Naive thymus-derived CD4-positive, alpha-beta T cell (primary cell): Measurements from ENCODE around the gene CACUL1. TPM values are rescaled to one million over a fixed set of nuclear protein-coding genes. Genes with fewer than 3 reads are reported as not detected.

Source experiments
- ATAC-seq: fragments of 150-1000 bp; cut with Tn5 transposase; 2 replicates; pipeline ENCODE4 v1.10.0; 2021; ENCODE audit warnings: mild to moderate bottlenecking, moderate library complexity
- CTCF ChIA-PET: fragments of 350-600 bp; sonication (Branson Sonifier 250); formaldehyde crosslinking; loops from one replicate; lab custom pipeline; 2021; ENCODE audit warnings: antibody characterized with exemption; lab: Charles Lee
- POLR2A ChIA-PET: fragments of 350-600 bp; sonication (Branson Sonifier 250); formaldehyde crosslinking; loops from one replicate; lab custom pipeline; 2021; ENCODE audit warnings: antibody characterized with exemption, inconsistent platforms; lab: Charles Lee
- DNase-seq, 9 donors: peaks; one replicate each; pipeline versions ENCODE4 v3.0.0 to v3.0.0-alpha.2; 2020 to 2022; ENCODE audit warnings: mixed read lengths in 1 of 9
- H3K27ac ChIP-seq: one replicate; pipeline ENCODE4 v1.7.0; 2013; ENCODE audit warnings: mild to moderate bottlenecking, low read depth, low read length, moderate library complexity
- H3K27me3 ChIP-seq, 2 donors: one replicate each; pipeline ENCODE4 v1.7.0; 2013; ENCODE audit warnings: low read length in 2 of 2, mild to moderate bottlenecking in 2 of 2, moderate library complexity in 2 of 2; ENCODE audit not compliant: control insufficient read depth in 2 of 2, insufficient read depth in 2 of 2
- H3K36me3 ChIP-seq, 3 experiments: 1 replicate in 2 of 3; 2 replicates in 1 of 3; pipeline ENCODE4 v1.7.0; 2013; ENCODE audit warnings: low read length in 3 of 3, mild to moderate bottlenecking in 3 of 3, moderate library complexity in 1 of 3; ENCODE audit not compliant: insufficient read depth in 3 of 3, control insufficient read depth in 2 of 3
- H3K4me1 ChIP-seq, 2 donors: one replicate each; pipeline ENCODE4 v1.7.0; 2013; ENCODE audit warnings: low read length in 2 of 2, mild to moderate bottlenecking in 2 of 2, moderate library complexity in 1 of 2; ENCODE audit not compliant: control insufficient read depth in 2 of 2, insufficient read depth in 2 of 2
- H3K4me3 ChIP-seq: 2 replicates; pipeline ENCODE4 v1.7.0; 2013; ENCODE audit warnings: mild to moderate bottlenecking, low read length
- H3K9me3 ChIP-seq, 3 experiments: 1 replicate in 2 of 3; 2 replicates in 1 of 3; pipeline ENCODE4 v1.7.0; 2013; ENCODE audit warnings: low read length in 3 of 3; ENCODE audit not compliant: control insufficient read depth in 2 of 3
- H3K27ac Mint-ChIP-seq, 9 donors: one replicate each; pipeline ENCODE4 v1.8.0; 2020 to 2022; ENCODE audit warnings: mixed read lengths in 9 of 9, mild to moderate bottlenecking in 8 of 9, moderate library complexity in 5 of 9, inconsistent platforms in 2 of 9
- H3K27me3 Mint-ChIP-seq, 5 donors: one replicate each; pipeline ENCODE4 v1.8.0; 2021 to 2022; ENCODE audit warnings: mixed read lengths in 5 of 5, mild to moderate bottlenecking in 1 of 5
- H3K36me3 Mint-ChIP-seq, 5 donors: one replicate each; pipeline ENCODE4 v1.8.0; 2020 to 2022; ENCODE audit warnings: mixed read lengths in 5 of 5, mild to moderate bottlenecking in 3 of 5, inconsistent platforms in 1 of 5
- H3K4me1 Mint-ChIP-seq, 7 donors: one replicate each; pipeline ENCODE4 v1.8.0; 2020 to 2022; ENCODE audit warnings: mixed read lengths in 7 of 7, mild to moderate bottlenecking in 3 of 7, inconsistent platforms in 1 of 7
- H3K4me3 Mint-ChIP-seq, 10 donors: one replicate each; pipeline ENCODE4 v1.8.0; 2020 to 2022; ENCODE audit warnings: mild to moderate bottlenecking in 10 of 10, mixed read lengths in 10 of 10, moderate library complexity in 6 of 10, inconsistent platforms in 2 of 10
- H3K9me3 Mint-ChIP-seq, 11 donors: one replicate each; pipeline ENCODE4 v1.8.0; 2020 to 2022; ENCODE audit warnings: mixed read lengths in 11 of 11, mild to moderate bottlenecking in 4 of 11, inconsistent platforms in 1 of 11, moderate library complexity in 1 of 11
- intact Hi-C, 2 donors: fragments of 100-400 bp; cut with micrococcal nuclease; formaldehyde crosslinking; loops; one replicate each; pipeline ENCODE4 v1.15.1; 2023
- polyA plus RNA-seq, 2 donors: library from polyadenylated mRNA; unstranded; fragments of 300-500 nt; fragmentation: Illumina TruSeq; gene quantifications; one replicate each; pipeline ENCODE4 v1.2.3, GENCODE V29; 2021
- total RNA-seq, 6 experiments: library from RNA in 5 of 6; stranded (reverse) in 5 of 6; gene quantifications; 1 replicate in 5 of 6; 2 replicates in 1 of 6; pipeline ENCODE4 v1.2.3 and lab custom pipeline; 2021 to 2026

The CACUL1 gene
- total and polyA plus RNA-seq, 7 experiments from 2014 or later: 20.0 to 66.6 (median 32.4) TPM

- Mint-ChIP-seq H3K9me3 (peaks cover 3 to 27% (median 12%) of the 10 kb centered on the region in 11 donors), H3K4me1 (peaks cover 0 to 22% (median 11%) of the 10 kb centered on the region in 7 donors), H3K27me3 (peaks cover 0 to 23% (median 0%) of the 10 kb centered on the region in 5 donors), H3K27ac (no peak overlapping the region), H3K4me3 (no peak overlapping the region), H3K36me3 (peaks cover 0 to 16% (median 8%) of the 10 kb centered on the region in 5 donors)
- no peak overlapping the region for H3K4me3 ChIP-seq
- H3K27me3 ChIP-seq: no peaks in the 10 kb centered on the region
- no peaks in the 10 kb centered on the region for H3K36me3 ChIP-seq
- H3K4me1 ChIP-seq: no peaks in the 10 kb centered on the region
- no peak overlapping the region for H3K27ac ChIP-seq
- ChIA-PET POLR2A (no interaction called here), CTCF (no interaction called here)
- intact Hi-C loops: no loop called here
- H3K9me3 ChIP-seq: peaks cover 0 to 14% (median 0%) of the 10 kb centered on the region in 3 experiments
- DNase-seq (no peak), ATAC-seq (no peak)
Observed at GRCh38 chr10:118642228-118642627, 112.5 kb downstream of the CACUL1 start.

- Mint-ChIP-seq H3K9me3 (peaks cover 3 to 27% (median 12%) of the 10 kb centered on the region in 11 donors), H3K4me1 (peaks cover 0 to 15% (median 4%) of the 10 kb centered on the region in 7 donors), H3K27me3 (peaks cover 0 to 5% (median 0%) of the 10 kb centered on the region in 5 donors), H3K36me3 (peaks cover 0 to 16% (median 10%) of the 10 kb centered on the region in 5 donors), H3K4me3 (no peak overlapping the region), H3K27ac (no peak overlapping the region)
- H3K27ac ChIP-seq: no peak overlapping the region
- ChIA-PET POLR2A (interaction anchor here (1.3 kb wide), 1 partner anchor 72 kb away, joined by 3 read pairs; no protein-coding TSS in a partner anchor), CTCF (no interaction called here)
- intact Hi-C loops: no loop called here
- no peaks in the 10 kb centered on the region for H3K36me3 ChIP-seq
- H3K27me3 ChIP-seq: no peaks in the 10 kb centered on the region
- no peaks in the 10 kb centered on the region for H3K4me1 ChIP-seq
- H3K9me3 ChIP-seq: peaks cover 0 to 14% (median 0%) of the 10 kb centered on the region in 3 experiments
- DNase-seq: no peak
- no peak overlapping the region for H3K4me3 ChIP-seq
- no peak for ATAC-seq
Observed at GRCh38 chr10:118638680-118639079, 116.1 kb downstream of the CACUL1 start.

DNA sequence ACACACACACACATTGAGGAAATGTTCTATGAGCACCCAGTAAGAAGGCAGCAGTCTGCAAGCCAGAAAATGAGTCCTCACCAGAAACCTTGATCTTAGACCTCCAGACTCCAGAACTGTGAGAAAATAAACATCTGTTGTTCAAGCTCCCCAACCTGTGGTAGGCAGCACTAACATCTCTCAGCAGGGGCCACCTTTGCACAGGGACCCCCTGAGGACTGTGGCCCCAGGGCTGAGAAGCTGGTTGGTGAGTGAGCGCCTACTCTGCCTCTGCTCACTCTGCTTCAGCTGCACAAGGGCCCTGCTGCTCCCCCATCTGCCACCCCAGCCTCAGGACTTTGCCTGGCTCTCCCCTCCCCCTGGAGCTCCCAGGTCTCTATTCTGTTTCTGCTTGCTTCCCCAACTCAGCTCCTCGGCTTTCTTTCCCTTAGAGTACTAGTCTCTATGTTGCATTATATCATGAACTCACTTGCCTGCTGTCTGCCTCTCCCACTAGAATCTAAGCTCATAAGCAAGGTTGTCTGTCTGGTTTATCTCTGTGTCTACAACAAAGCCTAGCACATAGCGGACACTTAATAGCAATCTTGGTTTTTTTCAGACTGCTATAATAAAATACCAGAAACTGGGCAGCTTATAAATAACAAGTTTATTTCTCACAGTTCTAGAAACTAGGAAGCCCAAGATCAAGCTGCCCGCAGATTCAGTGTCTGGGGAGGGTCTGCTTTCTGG lies 118.9 kb downstream of the CACUL1 start:
- CTCF ChIA-PET: no interaction called here
- Mint-ChIP-seq H3K36me3 (peaks cover 0 to 16% (median 8%) of the 10 kb centered on the region in 5 donors), H3K4me3 (no peak overlapping the region), H3K9me3 (peaks cover 1 to 23% (median 11%) of the 10 kb centered on the region in 11 donors), H3K27me3 (peaks cover 0 to 4% (median 0%) of the 10 kb centered on the region in 5 donors), H3K27ac (peak overlapping the region in 4 of 9 donors; percentile 7 to 76 (median 18)), H3K4me1 (peaks cover 0 to 20% (median 6%) of the 10 kb centered on the region in 7 donors)
- no peaks in the 10 kb centered on the region for H3K27me3 ChIP-seq
- intact Hi-C loops: no loop called here
- no peaks in the 10 kb centered on the region for H3K36me3 ChIP-seq
- H3K4me1 ChIP-seq: no peaks in the 10 kb centered on the region
- peaks cover 0 to 11% (median 0%) of the 10 kb centered on the region in 3 experiments for H3K9me3 ChIP-seq
- H3K4me3 ChIP-seq: no peak overlapping the region
- no peak overlapping the region for H3K27ac ChIP-seq
- ATAC-seq: no peak
- no peak for DNase-seq
- POLR2A ChIA-PET: no interaction called here

DNA sequence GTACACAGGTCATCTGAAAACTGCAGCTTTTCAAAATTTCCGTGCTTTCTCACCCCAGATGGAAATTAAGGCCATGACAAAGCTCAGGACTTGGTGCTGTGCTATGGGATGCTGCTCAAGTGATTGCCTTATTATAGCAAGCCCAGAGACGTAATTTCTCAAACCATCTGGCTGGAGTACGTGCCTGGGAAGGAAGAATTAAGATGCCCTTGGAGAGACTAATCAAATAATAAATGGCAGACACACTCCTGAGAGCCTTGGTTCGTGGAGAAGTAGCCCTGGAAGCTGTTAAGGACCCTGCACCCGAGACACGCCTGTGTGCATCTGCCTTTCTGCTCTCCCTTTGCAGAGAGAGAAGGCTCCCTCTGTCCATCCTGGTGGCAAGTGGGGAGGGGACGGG lies 121.0 kb downstream of the CACUL1 start:
- Histone ChIP-seq H3K4me1 (no peaks in the 10 kb centered on the region), H3K9me3 (no peaks in the 10 kb centered on the region), H3K27ac (no peak overlapping the region), H3K36me3 (no peaks in the 10 kb centered on the region), H3K27me3 (no peaks in the 10 kb centered on the region), H3K4me3 (no peak overlapping the region)
- ATAC-seq (no peak), DNase-seq (no peak)
- H3K9me3 Mint-ChIP-seq: peaks cover 0 to 10% (median 0%) of the 10 kb centered on the region in 11 donors
- CTCF ChIA-PET: no interaction called here
- no peak overlapping the region for H3K4me3 Mint-ChIP-seq
- intact Hi-C loops: no loop called here
- POLR2A ChIA-PET: no interaction called here
- H3K4me1 Mint-ChIP-seq: peaks cover 0 to 20% (median 6%) of the 10 kb centered on the region in 7 donors
- peaks cover 0 to 4% (median 0%) of the 10 kb centered on the region in 5 donors for H3K36me3 Mint-ChIP-seq
- H3K27me3 Mint-ChIP-seq: peaks cover 0 to 10% (median 0%) of the 10 kb centered on the region in 5 donors
- H3K27ac Mint-ChIP-seq: no peak overlapping the region

GRCh38 chr10:118629211-118629610 lies 125.6 kb downstream of the CACUL1 start:
- H3K27ac Mint-ChIP-seq: peak overlapping the region in 1 of 9 donors; percentile 13
- ChIA-PET CTCF (interaction anchor here (0.8 to 1.0 kb wide), 2 partner anchors 61 to 90 kb away, joined by 4 to 5 read pairs; no protein-coding TSS in a partner anchor), POLR2A (no interaction called here)
- Histone ChIP-seq H3K27ac (no peak overlapping the region), H3K27me3 (no peaks in the 10 kb centered on the region), H3K4me1 (no peaks in the 10 kb centered on the region), H3K9me3 (no peaks in the 10 kb centered on the region), H3K4me3 (no peak overlapping the region), H3K36me3 (no peaks in the 10 kb centered on the region)
- H3K36me3 Mint-ChIP-seq: no peaks in the 10 kb centered on the region
- DNase-seq (no peak), ATAC-seq (no peak)
- intact Hi-C loops: no loop called here
- peaks cover 0 to 11% (median 0%) of the 10 kb centered on the region in 5 donors for H3K27me3 Mint-ChIP-seq
- H3K4me3 Mint-ChIP-seq: no peak overlapping the region
- no peaks in the 10 kb centered on the region for H3K9me3 Mint-ChIP-seq
- H3K4me1 Mint-ChIP-seq: peaks cover 0 to 27% (median 7%) of the 10 kb centered on the region in 7 donors

DNA sequence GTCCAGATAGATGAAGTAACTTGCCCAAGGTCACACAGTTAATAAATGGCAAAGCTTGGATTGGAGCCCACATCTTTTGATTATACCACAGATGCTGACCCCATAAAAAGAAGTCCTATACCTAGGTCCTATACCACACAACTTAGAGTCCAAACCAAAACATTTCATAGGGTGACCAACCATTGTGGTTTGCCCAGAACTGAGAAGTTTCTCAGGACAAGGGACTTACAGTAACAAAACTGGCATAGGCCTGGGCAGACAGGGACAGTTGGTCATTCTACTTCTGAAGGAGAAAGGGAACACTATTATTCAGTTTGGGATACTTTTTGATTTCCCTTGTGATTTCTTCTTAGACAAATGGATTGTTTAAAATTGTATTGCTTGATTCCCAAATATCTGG lies 126.4 kb downstream of the CACUL1 start:
- no peak for DNase-seq
- no peak overlapping the region for H3K4me3 Mint-ChIP-seq

More for the DNA sequence above, 126.4 kb downstream of the CACUL1 start:
- CTCF ChIA-PET: no interaction called here
- Mint-ChIP-seq H3K27ac (no peak overlapping the region), H3K4me1 (peaks cover 0 to 35% (median 13%) of the 10 kb centered on the region in 7 donors), H3K27me3 (peaks cover 0 to 11% (median 0%) of the 10 kb centered on the region in 5 donors), H3K9me3 (no peaks in the 10 kb centered on the region), H3K36me3 (no peaks in the 10 kb centered on the region)
- POLR2A ChIA-PET: no interaction called here
- intact Hi-C loops: no loop called here
- Histone ChIP-seq H3K27me3 (no peaks in the 10 kb centered on the region), H3K9me3 (no peaks in the 10 kb centered on the region), H3K4me3 (no peak overlapping the region), H3K36me3 (no peaks in the 10 kb centered on the region), H3K4me1 (no peaks in the 10 kb centered on the region), H3K27ac (no peak overlapping the region)
- ATAC-seq: no peak
